Measurements from ENCODE around the gene CDC27. TPM values are rescaled to one million over a fixed set of nuclear protein-coding genes. Genes with fewer than 3 reads are reported as not detected.
A peak's percentile ranks its signal among the peaks of the same experiment; 100 is the strongest.

Gene CDC27, protein sequence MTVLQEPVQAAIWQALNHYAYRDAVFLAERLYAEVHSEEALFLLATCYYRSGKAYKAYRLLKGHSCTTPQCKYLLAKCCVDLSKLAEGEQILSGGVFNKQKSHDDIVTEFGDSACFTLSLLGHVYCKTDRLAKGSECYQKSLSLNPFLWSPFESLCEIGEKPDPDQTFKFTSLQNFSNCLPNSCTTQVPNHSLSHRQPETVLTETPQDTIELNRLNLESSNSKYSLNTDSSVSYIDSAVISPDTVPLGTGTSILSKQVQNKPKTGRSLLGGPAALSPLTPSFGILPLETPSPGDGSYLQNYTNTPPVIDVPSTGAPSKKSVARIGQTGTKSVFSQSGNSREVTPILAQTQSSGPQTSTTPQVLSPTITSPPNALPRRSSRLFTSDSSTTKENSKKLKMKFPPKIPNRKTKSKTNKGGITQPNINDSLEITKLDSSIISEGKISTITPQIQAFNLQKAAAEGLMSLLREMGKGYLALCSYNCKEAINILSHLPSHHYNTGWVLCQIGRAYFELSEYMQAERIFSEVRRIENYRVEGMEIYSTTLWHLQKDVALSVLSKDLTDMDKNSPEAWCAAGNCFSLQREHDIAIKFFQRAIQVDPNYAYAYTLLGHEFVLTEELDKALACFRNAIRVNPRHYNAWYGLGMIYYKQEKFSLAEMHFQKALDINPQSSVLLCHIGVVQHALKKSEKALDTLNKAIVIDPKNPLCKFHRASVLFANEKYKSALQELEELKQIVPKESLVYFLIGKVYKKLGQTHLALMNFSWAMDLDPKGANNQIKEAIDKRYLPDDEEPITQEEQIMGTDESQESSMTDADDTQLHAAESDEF
- total RNA-seq: 10 to 100 TPM; 48.2 to 51.1 (median 49.1) TPM

DNA sequence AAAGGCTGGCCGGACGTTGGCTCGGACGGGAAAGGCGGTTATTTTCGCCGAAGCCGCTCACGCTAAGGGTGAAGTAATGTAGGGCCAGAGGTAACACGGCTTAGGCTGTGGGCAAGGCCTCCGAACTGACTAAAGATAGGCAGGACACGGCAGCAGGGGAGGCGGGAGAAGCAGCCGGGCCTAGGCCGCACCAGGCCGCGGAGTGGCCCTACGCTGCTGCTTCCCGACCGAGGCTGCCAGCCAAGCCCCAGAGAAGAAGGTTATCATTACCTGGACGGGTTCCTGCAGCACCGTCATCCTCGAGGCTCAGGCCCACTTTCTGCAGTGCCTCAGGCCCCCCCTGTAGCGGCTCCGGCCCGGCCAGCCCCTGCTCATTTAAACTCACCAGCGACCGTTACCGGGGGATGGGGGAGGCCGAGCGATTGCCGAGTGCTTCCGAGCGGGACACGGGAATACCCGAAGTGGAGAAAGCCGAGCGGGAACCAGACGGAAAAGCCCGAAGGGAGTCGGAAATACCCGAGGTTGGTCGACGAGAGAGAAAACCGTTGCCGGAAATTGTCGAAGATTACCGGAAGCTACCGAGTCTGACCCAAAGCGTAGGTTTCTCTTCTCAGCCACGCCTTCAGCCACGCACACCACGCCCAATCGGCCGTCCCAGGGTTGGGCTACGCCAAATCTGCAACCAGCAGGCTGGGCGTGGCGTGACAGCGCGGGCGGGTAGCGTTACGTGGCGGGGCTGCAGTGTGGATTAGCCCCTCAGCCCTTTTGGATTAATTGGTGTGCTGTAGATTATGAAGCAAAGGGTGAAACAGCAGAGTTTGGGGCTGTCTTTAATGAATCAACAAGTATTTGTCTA is at the start of gene CDC27:
CDC27 (minus strand) TSS at position 420 of the 856 bp plus-strand sequence; CDS start at position 297, 123 bp downstream.
- under 1% methylated on average over 40 of the region's 64 CpGs for WGBS

DNA sequence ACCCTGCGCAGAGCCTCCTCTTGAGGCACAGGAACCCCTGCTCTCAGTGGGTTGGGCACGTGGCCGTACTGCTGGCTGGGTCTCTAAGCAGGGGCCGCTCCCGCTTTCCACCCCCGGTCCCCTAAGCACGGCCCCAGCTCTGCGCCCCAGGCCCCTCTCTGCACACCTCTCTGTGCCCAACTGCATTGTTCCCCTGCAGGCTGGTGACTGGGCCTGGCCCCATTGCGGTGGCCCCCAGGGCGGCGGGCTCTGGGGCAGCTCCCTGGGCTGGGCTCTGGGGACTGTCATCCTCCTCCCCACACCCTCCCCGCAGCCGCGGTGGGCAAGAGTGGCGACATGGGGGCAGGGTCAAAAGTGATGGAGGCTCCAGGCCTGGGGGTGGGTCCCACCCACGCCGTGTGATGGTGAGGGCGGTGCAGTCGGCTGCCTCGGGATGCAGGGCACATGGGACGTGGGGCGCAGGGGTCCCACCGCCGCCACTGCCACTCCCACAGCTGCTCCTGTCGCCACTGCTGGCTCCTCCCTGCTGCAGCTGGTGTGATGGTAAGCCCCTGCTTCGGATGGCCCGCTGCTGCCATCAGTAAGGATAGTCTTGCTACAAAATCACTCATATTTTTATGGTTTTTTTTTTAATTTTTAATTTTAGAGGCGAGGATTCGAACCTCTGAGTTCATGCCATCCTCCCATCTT is 49.4 kb upstream of the CDC27 start:
- Histone ChIP-seq H3K9me3 (no peaks in the 10 kb centered on the region), H3K27ac (replicated peaks in 1 of 4) (peak overlapping the region in 1 of 4 donors; percentile 78), H3K36me3 (no peaks in the 10 kb centered on the region), H3K4me3 (no peak overlapping the region), H3K27me3 (no peaks in the 10 kb centered on the region), H3K4me1 (peaks cover 20 to 33% (median 27%) of the 10 kb centered on the region in 4 donors)
- 95% methylated on average over 17 of the region's 29 CpGs for WGBS
- intact Hi-C loops (cut with DNase I): no loop called here
- TF ChIP-seq, protein P1, sequence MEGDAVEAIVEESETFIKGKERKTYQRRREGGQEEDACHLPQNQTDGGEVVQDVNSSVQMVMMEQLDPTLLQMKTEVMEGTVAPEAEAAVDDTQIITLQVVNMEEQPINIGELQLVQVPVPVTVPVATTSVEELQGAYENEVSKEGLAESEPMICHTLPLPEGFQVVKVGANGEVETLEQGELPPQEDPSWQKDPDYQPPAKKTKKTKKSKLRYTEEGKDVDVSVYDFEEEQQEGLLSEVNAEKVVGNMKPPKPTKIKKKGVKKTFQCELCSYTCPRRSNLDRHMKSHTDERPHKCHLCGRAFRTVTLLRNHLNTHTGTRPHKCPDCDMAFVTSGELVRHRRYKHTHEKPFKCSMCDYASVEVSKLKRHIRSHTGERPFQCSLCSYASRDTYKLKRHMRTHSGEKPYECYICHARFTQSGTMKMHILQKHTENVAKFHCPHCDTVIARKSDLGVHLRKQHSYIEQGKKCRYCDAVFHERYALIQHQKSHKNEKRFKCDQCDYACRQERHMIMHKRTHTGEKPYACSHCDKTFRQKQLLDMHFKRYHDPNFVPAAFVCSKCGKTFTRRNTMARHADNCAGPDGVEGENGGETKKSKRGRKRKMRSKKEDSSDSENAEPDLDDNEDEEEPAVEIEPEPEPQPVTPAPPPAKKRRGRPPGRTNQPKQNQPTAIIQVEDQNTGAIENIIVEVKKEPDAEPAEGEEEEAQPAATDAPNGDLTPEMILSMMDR (IDR thresholded peaks at IDR 0.05): no peak
- TF ChIP-seq EP300 (IDR thresholded peaks at IDR 0.05): no peak
- no peak for DNase-seq (ENCODE audit: extremely low spot score)

More for the DNA sequence above, at the start of gene CDC27:
- intact Hi-C loops (cut with DNase I): no loop called here
- DNase-seq (ENCODE audit: extremely low spot score): peak; percentile 100
- Histone ChIP-seq H3K27me3 (no peaks in the 10 kb centered on the region), H3K9me3 (no peaks in the 10 kb centered on the region), H3K36me3 (no peaks in the 10 kb centered on the region), H3K4me3 (peak within 1 kb of the TSS; percentile 71 to 96 (median 78)), H3K27ac (replicated peaks in 1 of 4) (peak within 1 kb of the TSS; percentile 91 to 98 (median 96)), H3K4me1 (peaks cover 27 to 48% (median 43%) of the 10 kb centered on the region in 4 donors)
- TF ChIP-seq POLR2A (IDR thresholded peaks at IDR 0.05; ENCODE audit: low read depth) (peak; percentile 38), EP300 (IDR thresholded peaks at IDR 0.05) (no peak), POLR2AphosphoS5 (IDR thresholded peaks at IDR 0.05) (peak; percentile 82 to 87)
- TF ChIP-seq, protein P1 (IDR thresholded peaks at IDR 0.05): no peak

DNA sequence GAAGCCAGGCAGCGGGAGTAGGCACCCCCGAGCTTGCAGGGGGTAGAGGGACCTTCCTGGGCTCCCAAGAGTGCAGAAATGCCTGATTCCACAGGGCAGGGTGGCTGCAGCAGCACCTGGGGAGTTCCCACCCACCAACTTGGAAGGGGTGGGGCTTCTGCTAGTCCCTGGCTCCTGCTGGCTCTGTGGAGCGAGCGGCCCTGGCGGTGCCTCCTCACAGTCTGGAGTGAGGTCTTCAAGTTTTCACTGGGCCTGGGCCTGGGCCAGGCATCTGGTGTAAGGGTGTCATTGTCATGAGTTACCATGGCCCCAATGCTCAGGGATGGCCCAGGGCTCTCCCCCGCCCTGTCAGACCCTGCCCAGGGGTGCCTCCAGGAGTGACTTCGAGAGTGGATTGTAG is 48.7 kb upstream of the CDC27 start:
- TF ChIP-seq EP300 (IDR thresholded peaks at IDR 0.05): no peak
- TF ChIP-seq, protein P1 (IDR thresholded peaks at IDR 0.05): no peak
- no peak for TF ChIP-seq POLR2AphosphoS5 (IDR thresholded peaks at IDR 0.05)
- no peak for TF ChIP-seq POLR2A (IDR thresholded peaks at IDR 0.05; ENCODE audit: low read depth)
- H3K27me3 ChIP-seq: no peaks in the 10 kb centered on the region
- no peak overlapping the region for H3K27ac ChIP-seq (replicated peaks in 1 of 4)
- no peak overlapping the region for H3K4me3 ChIP-seq
- peaks cover 20 to 33% (median 27%) of the 10 kb centered on the region in 4 donors for H3K4me1 ChIP-seq
- H3K36me3 ChIP-seq: no peaks in the 10 kb centered on the region
- no peak for DNase-seq (ENCODE audit: extremely low spot score)
- H3K9me3 ChIP-seq: no peaks in the 10 kb centered on the region
- WGBS: 100% methylated on average over 2 of the region's 7 CpGs
- intact Hi-C loops (cut with DNase I): no loop called here

DNA sequence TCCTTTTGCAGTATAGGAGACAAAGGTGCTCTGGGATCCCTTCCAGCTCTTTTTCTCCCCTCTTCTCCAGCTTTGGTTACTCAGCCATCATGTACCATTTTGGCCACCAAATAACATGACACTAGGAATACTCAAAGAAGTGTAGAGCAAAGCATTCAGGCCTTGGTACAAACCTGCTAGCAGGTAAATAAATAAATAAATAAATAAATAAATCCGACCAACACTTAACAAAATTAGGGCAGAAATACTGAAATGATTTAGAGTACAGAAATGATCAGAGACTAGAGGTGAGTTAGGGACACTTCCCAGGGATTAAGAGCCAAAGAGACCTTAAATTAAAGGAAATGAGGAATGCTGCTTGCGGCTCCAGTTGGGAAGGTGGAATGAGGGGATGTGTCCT is 46.8 kb upstream of the CDC27 start:
- WGBS: 97% methylated on average over 2 of the region's 2 CpGs
- DNase-seq (ENCODE audit: extremely low spot score): no peak
- Histone ChIP-seq H3K4me1 (peaks cover 18 to 33% (median 27%) of the 10 kb centered on the region in 4 donors), H3K4me3 (no peak overlapping the region), H3K27me3 (no peaks in the 10 kb centered on the region), H3K27ac (replicated peaks in 1 of 4) (no peak overlapping the region), H3K9me3 (no peaks in the 10 kb centered on the region), H3K36me3 (no peaks in the 10 kb centered on the region)
- TF ChIP-seq POLR2A (IDR thresholded peaks at IDR 0.05; ENCODE audit: low read depth) (no peak), POLR2AphosphoS5 (IDR thresholded peaks at IDR 0.05) (no peak)
- TF ChIP-seq, protein P1 (IDR thresholded peaks at IDR 0.05): no peak
- intact Hi-C loops (cut with DNase I): no loop called here
